ENCODE results near the gene SCYL3.

- TF ChIP-seq CTCF (IDR thresholded peaks at IDR 0.05) (no peak), POLR2A (IDR thresholded peaks at IDR 0.05) (no peak)
Observed at GRCh38 chr1:169929210-169929526, 35.5 kb upstream of the SCYL3 start.

Measured in right lobe of liver (tissue), 4 donors.